ENCODE results near the gene ELK1.
"Not testable (repeated sequence)": the region's sequence is repeated elsewhere in the genome, so short reads cannot be mapped to it uniquely, and the experiment has no call there.

The ELK1 gene

GRCh38 chrX:47611926-47612325 is 38.4 kb downstream of the ELK1 start:
- no peak for DNase-seq (ENCODE audit: low read depth in 3 of 3)

DNA sequence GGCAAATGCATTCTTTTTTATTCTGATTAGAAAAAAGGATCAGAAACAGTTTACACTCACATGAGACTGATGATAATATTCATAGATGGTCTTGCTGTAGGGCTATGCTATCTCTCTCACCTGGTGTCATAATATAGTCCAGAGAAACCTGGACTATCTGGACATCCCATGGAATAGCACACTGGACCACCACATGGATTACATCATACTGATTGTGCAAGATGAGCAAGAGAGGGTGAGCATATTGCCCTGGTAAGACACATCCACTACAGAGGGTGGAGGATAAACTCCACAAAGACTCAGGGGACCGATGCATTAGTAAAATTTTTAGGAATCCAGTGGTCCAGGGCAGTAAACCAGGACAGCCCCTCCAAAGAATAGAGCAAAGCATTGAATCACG is 38.9 kb downstream of the ELK1 start:
- DNase-seq (ENCODE audit: low read depth in 3 of 3) = no peak

DNA sequence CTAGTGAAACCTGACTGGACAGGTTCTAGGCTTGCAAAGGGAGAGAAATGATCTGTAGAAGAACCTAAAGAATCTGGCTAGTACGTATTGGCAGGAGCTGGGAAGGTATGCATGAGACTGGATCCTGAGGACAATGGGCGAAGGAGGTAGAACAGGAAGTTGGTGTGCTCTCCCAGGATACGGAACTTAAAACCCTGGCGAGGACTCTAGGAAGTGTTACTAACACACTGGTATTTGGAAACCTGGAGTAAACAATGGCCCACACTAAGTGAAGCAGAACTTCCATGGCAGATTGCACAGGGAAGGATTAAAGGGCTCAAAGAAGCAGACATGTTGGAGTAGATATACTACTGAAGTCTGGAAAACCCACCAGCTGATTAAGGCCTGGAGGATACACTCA is 39.9 kb downstream of the ELK1 start:
- no peak for DNase-seq (ENCODE audit: low read depth in 3 of 3)

DNA sequence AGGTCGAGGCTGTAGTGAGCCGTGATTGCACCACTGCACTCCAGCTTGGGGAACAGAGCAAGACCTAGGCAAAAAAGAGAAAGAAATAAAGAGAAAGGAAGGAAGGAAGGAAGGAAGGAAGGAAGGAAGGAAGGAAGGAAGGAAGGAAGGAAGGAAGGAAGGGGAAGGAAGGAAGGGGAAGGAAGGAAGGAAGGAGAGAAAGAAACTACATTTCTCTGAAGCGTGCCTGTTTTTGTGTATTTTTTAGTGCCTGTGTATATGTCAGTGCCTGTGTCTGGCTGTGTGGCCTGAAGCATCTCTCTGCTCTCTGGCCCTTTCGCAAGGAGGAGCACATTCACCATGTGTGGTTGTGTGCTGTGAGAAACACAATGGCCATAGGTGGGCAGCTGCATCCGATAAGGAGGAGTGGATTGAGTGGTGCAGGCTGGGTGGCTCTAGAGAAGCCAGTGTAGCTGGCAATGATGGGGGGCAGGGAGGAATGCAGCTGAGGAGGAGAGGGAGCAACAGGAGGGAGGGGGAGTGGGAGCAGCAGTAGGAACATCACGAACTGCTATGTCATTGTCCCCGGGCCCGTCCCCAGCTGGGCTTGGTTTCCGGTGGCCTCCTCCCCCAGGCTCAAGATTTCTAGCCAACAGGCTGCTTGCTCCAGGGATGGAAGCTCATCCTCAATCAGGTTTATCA is 42.1 kb downstream of the ELK1 start:
- no peak for DNase-seq (ENCODE audit: low read depth in 3 of 3)

- DNase-seq (ENCODE audit: low read depth in 3 of 3) = no peak
Measured at GRCh38 chrX:47607091-47607490, 43.3 kb downstream of the ELK1 start.

GRCh38 chrX:47605024-47605423 is 45.3 kb downstream of the ELK1 start:
- no peak for DNase-seq (ENCODE audit: low read depth in 3 of 3)

DNA sequence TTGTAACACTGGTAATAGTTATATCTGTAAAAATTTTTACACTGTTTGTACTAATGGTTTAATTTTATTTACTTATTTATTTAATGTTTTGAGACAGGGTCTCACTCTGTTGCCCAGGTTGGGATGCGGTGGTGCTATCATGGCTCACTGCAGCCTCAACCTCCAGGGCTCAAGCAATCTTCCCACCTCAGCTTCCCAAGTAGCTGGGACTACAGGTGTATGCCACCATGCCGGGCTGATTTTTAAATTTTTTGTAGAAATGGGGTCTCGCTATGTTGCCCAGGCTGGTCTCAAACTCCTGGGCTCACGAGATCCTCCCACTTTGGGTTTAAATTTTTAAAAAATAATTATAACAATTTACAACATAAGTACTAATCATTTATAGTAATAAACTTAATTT is 47.2 kb downstream of the ELK1 start:
- DNase-seq (ENCODE audit: low read depth in 3 of 3) = not testable (repeated sequence)

DNA sequence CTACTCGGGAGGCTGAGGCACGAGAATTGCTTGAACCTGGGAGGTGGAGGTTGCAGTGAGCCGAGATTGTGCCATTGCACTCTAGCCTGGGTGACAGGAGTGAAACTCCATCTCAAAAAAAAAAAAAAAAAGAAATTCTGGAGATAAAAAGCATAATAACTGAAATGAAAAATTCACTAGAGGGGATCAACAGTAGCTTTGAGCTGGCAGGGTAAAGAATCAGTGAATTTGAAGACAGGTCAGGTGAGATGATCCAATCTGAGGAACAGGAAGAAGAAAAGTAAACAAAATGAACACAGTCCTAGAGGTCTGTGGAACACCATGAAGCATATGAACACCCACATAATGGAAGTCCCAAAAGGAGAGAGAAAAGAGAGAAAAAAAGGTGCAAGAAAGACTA is 53.1 kb downstream of the ELK1 start:
- DNase-seq (ENCODE audit: low read depth in 3 of 3) = no peak

DNA sequence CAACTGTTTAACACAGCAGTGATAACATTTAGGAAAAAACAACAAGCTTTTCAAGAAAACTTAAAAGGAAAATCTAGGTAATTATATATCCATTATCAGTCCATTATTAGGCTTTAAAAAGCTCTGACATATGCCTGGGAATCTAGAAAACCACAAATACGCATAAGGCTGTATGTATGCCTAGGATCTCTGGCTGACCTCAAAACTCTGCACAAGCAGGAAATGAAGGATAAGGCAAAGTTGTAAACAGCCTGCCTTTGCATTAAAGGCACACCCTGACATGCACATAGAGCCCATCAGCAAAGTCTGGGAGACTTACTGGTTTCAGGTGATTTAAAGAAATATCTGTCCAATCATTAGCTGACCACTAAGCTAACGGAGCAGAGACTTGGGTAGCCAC is 54.1 kb downstream of the ELK1 start:
- no peak for DNase-seq (ENCODE audit: low read depth in 3 of 3)

- DNase-seq (ENCODE audit: low read depth in 3 of 3) = no peak
Measured at GRCh38 chrX:47595716-47596251, 54.6 kb downstream of the ELK1 start.

- no peak for DNase-seq (ENCODE audit: low read depth in 3 of 3)
Measured at GRCh38 chrX:47593522-47593921, 56.8 kb downstream of the ELK1 start.

DNA sequence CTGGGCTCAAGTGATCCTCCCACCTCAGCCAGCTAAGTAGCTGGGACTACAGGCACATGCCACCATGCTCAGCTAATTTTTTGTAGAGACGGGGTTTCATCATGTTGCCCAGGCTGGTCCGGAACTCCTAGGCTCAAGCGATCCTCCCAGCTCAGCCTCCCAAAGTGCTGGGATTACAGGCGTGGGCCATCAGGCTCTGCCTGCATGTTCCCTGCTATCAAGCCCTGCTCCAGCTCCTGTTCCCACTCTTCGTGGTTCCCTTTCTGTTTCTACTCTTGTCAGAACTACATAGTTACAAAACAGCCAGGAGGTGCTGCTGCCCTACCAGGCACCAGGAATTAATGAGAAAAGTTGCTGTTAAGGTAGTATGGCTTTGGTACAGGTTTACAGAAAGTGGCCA is 59.4 kb downstream of the ELK1 start:
- no peak for DNase-seq (ENCODE audit: low read depth in 3 of 3)

DNA sequence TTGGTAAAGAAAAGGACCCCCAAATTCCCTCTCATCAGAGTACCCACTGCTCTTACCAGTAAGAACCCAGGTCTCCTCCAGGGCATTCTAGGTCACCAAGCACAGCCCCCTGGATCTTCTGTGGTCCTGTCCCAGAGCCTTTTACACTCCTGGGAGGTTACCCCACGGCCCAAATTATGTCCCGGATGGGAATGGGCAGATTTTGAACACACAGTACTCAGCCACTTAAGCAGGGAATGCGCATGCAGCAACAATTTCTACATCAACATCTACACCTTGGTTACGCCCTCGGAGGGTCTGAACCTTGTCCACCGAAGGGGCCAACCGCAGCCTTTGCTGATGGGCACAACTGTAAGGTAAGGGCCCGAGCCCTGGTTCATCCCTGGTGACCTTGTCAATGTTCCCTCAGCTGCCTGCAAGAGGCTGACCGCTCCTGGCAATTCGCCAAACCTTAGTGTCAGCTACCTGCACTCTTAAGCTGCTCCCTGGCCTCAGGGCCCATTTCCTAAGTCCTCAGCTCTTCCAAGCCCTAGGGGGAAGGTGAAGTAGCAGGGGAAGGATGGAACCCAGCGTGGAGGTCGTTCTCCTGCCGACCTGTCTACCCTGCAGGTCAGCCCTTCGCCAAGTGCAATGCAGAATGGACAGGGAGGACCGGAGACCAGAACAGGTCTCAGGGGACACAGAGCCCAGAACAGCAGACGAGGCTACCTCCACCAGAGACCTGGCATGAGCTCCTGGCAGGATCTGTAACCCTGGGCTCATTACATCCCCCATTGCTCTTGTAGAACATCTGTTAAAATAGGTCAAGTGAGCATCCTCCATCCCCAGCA is 62.2 kb downstream of the ELK1 start:
- no peak for DNase-seq (ENCODE audit: low read depth in 3 of 3)

GRCh38 chrX:47587091-47587891 is 63.1 kb downstream of the ELK1 start:
- DNase-seq (ENCODE audit: low read depth in 3 of 3) = no peak

DNA sequence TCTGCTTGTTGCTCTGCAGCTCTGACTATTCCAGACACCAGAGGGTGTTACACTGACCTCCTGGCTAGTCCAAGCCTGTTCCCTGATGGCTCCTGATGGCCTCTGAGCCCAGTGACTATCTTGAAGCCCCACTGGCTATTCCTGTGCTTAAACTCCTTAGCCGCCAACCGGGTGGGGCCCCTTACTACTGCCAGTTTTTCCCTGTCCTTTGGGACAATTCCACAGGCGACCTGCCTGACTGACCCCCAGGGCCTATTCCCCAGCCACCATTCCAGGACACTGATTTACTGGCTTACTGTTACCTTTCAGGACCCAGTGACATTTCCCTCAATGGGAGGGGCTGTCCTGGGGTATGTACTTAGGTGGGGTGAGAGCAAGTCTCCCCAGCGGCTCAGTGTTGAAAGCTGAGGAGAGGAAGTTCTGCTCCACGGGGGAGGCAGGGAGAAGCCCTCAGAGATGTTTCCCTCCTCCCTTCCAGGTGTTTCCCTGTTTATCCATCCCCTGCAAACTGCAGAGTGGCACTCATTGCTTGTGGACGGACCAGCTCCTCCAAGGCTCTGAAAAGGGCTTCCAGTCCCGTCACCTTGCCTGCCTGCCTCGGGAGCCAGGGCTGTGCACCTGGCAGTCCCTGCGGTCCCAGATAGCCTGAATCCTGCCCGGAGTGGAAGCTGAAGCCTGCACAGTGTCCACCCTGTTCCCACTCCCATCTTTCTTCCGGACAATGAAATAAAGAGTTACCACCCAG is 64.1 kb downstream of the ELK1 start:
- no peak for DNase-seq (ENCODE audit: low read depth in 3 of 3)
